Astrocyte (in vitro differentiated cells and primary cell): Measurements from ENCODE around the gene FAM151A. TPM values are rescaled to one million over a fixed set of nuclear protein-coding genes. Genes with fewer than 3 reads are reported as not detected.

Source experiments
- DNase-seq: peaks from one replicate; pipeline ENCODE4 v3.0.0-alpha.2; 2010; ENCODE audit warnings: low read depth
- FAIRE-seq: peaks from 2 replicates; lab custom pipeline; 2011; peaks lifted over from hg19 to GRCh38; lab: Jason Lieb, UNC
- H2AFZ ChIP-seq: 2 replicates; pipeline ENCODE4 v1.6.0; 2012; ENCODE audit warnings: low read depth, low read length, inconsistent platforms
- H3K27ac ChIP-seq: 2 replicates; pipeline ENCODE4 v1.5.1; 2011; ENCODE audit warnings: low read depth, low read length, inconsistent platforms
- H3K27me3 ChIP-seq: 2 replicates; pipeline ENCODE4 v1.6.0; 2011; ENCODE audit warnings: low read length, inconsistent platforms; ENCODE audit not compliant: insufficient read depth
- H3K36me3 ChIP-seq: 2 replicates; pipeline ENCODE4 v1.5.1; 2011; ENCODE audit warnings: low read length, inconsistent platforms; ENCODE audit not compliant: insufficient read depth
- H3K4me1 ChIP-seq: 2 replicates; pipeline ENCODE4 v1.5.1; 2011; ENCODE audit warnings: low read length, inconsistent platforms; ENCODE audit not compliant: insufficient read depth
- H3K4me2 ChIP-seq: 2 replicates; pipeline ENCODE4 v1.6.0; 2012; ENCODE audit warnings: low read length, inconsistent platforms
- H3K4me3 ChIP-seq: 2 replicates; pipeline ENCODE4 v1.5.1; 2011; ENCODE audit warnings: low read depth, mild to moderate bottlenecking, low read length, inconsistent platforms; ENCODE audit not compliant: insufficient read depth
- H3K79me2 ChIP-seq: 2 replicates; pipeline ENCODE4 v1.6.0; 2012; ENCODE audit warnings: mild to moderate bottlenecking, low read length, inconsistent platforms; ENCODE audit not compliant: insufficient read depth
- H3K9ac ChIP-seq: 2 replicates; pipeline ENCODE4 v1.6.0; 2012; ENCODE audit warnings: mild to moderate bottlenecking, low read length, inconsistent platforms
- H3K9me3 ChIP-seq: 2 replicates; pipeline ENCODE4 v1.5.1; 2012; ENCODE audit warnings: low read depth, mild to moderate bottlenecking, low read length, inconsistent platforms; ENCODE audit not compliant: insufficient read depth
- H4K20me1 ChIP-seq: 2 replicates; pipeline ENCODE4 v1.6.0; 2012; ENCODE audit warnings: low read length, inconsistent platforms; ENCODE audit not compliant: insufficient read depth
- H3K27ac Mint-ChIP-seq: one replicate; pipeline ENCODE4 v1.8.0; 2021; ENCODE audit warnings: mild to moderate bottlenecking, mixed read lengths; ENCODE audit not compliant: unreplicated experiment
- H3K27me3 Mint-ChIP-seq: one replicate; pipeline ENCODE4 v1.8.0; 2021; ENCODE audit warnings: low read depth, mixed read lengths; ENCODE audit not compliant: unreplicated experiment
- H3K36me3 Mint-ChIP-seq: one replicate; pipeline ENCODE4 v1.8.0; 2021; ENCODE audit warnings: low read depth, mixed read lengths; ENCODE audit not compliant: unreplicated experiment
- H3K4me1 Mint-ChIP-seq: one replicate; pipeline ENCODE4 v1.8.0; 2021; ENCODE audit warnings: low read depth, mixed read lengths; ENCODE audit not compliant: unreplicated experiment
- H3K4me3 Mint-ChIP-seq: one replicate; pipeline ENCODE4 v1.8.0; 2021; ENCODE audit warnings: mild to moderate bottlenecking, moderate library complexity, mixed read lengths; ENCODE audit not compliant: unreplicated experiment
- H3K9me3 Mint-ChIP-seq: one replicate; pipeline ENCODE4 v1.8.0; 2021; ENCODE audit warnings: mild to moderate bottlenecking, mixed read lengths; ENCODE audit not compliant: unreplicated experiment
- CTCF ChIP-seq: IDR thresholded peaks from 2 replicates; pipeline ENCODE4 v1.5.1; 2011; ENCODE audit warnings: low read depth, mild to moderate bottlenecking, inconsistent platforms, low read length, moderate library complexity; ENCODE audit not compliant: insufficient read depth
- EZH2 ChIP-seq: IDR thresholded peaks from 2 replicates; pipeline ENCODE4 v1.6.1; 2012; ENCODE audit warnings: mild to moderate bottlenecking, low read length, inconsistent platforms; ENCODE audit not compliant: insufficient read depth
- total RNA-seq: library from RNA; stranded (reverse); gene quantifications from 2 replicates; pipeline ENCODE4 v1.2.1, GENCODE V29; 2021

The FAM151A gene
- total RNA-seq, 1 donor from 2014 or later = not detected

GRCh38 chr1:54607821-54608565 is 15.3 kb downstream of the FAM151A start:
- DNase-seq (no peak), FAIRE-seq (no peak)
- H3K79me2 ChIP-seq = no peaks in the 10 kb centered on the region
- no peaks in the 10 kb centered on the region for H3K4me1 ChIP-seq
- no peaks in the 10 kb centered on the region for H3K27me3 ChIP-seq
- H3K4me3 Mint-ChIP-seq = no peak overlapping the region
- no peak overlapping the region for H3K27ac ChIP-seq
- peaks cover 7% of the 10 kb centered on the region for H3K4me1 Mint-ChIP-seq
- peaks cover 4% of the 10 kb centered on the region for H3K36me3 Mint-ChIP-seq
- H2AFZ ChIP-seq = no peak overlapping the region
- H4K20me1 ChIP-seq = no peaks in the 10 kb centered on the region
- H3K27me3 Mint-ChIP-seq = peaks cover 14% of the 10 kb centered on the region
- no peaks in the 10 kb centered on the region for H3K9me3 ChIP-seq
- TF ChIP-seq EZH2 (no peak), CTCF (no peak)
- no peak overlapping the region for H3K27ac Mint-ChIP-seq
- H3K9me3 Mint-ChIP-seq = no peaks in the 10 kb centered on the region
- no peaks in the 10 kb centered on the region for H3K36me3 ChIP-seq
- H3K4me2 ChIP-seq = no peak overlapping the region
- no peak overlapping the region for H3K9ac ChIP-seq
- no peak overlapping the region for H3K4me3 ChIP-seq

DNA sequence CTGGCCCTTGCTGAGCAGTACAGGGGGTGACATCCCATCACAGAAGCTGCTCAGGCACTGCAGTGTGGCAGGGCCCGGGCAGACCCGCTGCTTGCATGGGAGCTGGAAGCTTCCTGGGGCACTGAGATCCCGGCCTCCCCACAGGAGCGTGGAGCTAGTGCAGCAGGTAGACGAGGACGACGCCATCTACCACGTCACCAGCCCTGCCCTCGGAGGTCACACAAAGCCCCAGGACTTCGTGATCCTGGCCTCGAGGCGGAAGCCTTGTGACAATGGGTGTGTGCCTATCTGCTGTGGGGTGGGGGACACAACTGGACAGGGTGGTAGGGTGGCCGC is 16.4 kb downstream of the FAM151A start:
- Histone ChIP-seq H3K27ac (no peak overlapping the region), H2AFZ (no peak overlapping the region), H3K79me2 (no peaks in the 10 kb centered on the region), H3K9ac (no peak overlapping the region), H4K20me1 (no peaks in the 10 kb centered on the region), H3K27me3 (no peaks in the 10 kb centered on the region), H3K4me2 (no peak overlapping the region), H3K4me3 (no peak overlapping the region), H3K4me1 (no peaks in the 10 kb centered on the region), H3K9me3 (no peaks in the 10 kb centered on the region), H3K36me3 (no peaks in the 10 kb centered on the region)
- DNase-seq = no peak
- Mint-ChIP-seq H3K36me3 (peaks cover 4% of the 10 kb centered on the region), H3K27me3 (peaks cover 21% of the 10 kb centered on the region), H3K4me3 (no peak overlapping the region), H3K4me1 (peaks cover 7% of the 10 kb centered on the region), H3K9me3 (no peaks in the 10 kb centered on the region), H3K27ac (no peak overlapping the region)
- TF ChIP-seq EZH2 (no peak), CTCF (no peak)
- no peak for FAIRE-seq
